Right lobe of liver (tissue), 6 donors: ENCODE measurements around the gene ALDH1B1. TPM values are rescaled to one million over a fixed set of nuclear protein-coding genes. Genes with fewer than 3 reads are reported as not detected.

Source experiments
- ATAC-seq, 4 donors: fragments of 200-7000 bp; cut with Tn5 transposase; one replicate each; pipeline ENCODE4 v1.9.1; 2020; ENCODE audit warnings: mild to moderate bottlenecking in 4 of 4, moderate library complexity in 4 of 4
- DNase-seq, 3 donors: peaks; one replicate each; pipeline ENCODE4 v3.0.0-alpha.2; 2020
- H3K27ac ChIP-seq, 3 donors: fragments of 200-600 bp; one replicate each; pipeline ENCODE4 v1.8.0; 2022
- H3K27me3 ChIP-seq, 2 donors: fragments of 200-600 bp; one replicate each; pipeline ENCODE4 v1.8.0; 2022
- H3K36me3 ChIP-seq, 4 donors: fragments of 200-600 bp; sonication (generic) in 1 of 4; one replicate each; pipeline versions ENCODE4 v1.5.1 to v1.8.0; 2017 to 2022; ENCODE audit warnings: control low read depth in 1 of 4
- H3K4me1 ChIP-seq, 4 donors: fragments of 200-600 bp; sonication (generic) in 1 of 4; one replicate each; pipeline versions ENCODE4 v1.5.1 to v1.8.0; 2017 to 2022; ENCODE audit warnings: control low read depth in 1 of 4
- H3K4me3 ChIP-seq, 3 donors: fragments of 200-600 bp; one replicate each; pipeline ENCODE4 v1.8.0; 2022
- H3K9me3 ChIP-seq, 4 donors: fragments of 200-600 bp; sonication (generic) in 1 of 4; one replicate each; pipeline versions ENCODE4 v1.5.1 to v1.8.0; 2017 to 2022; ENCODE audit warnings: control low read depth in 1 of 4
- CTCF ChIP-seq, 4 donors: fragments of 200-600 bp in 3 of 4; fragments of 450-650 bp in 1 of 4; IDR thresholded peaks; one replicate each; pipeline versions ENCODE4 v1.5.1 to v1.8.0; 2016 to 2022; ENCODE audit warnings: antibody characterized with exemption in 4 of 4, mild to moderate bottlenecking in 2 of 4
- POLR2A ChIP-seq: fragments of 450-650 bp; IDR thresholded peaks from one replicate; pipeline ENCODE4 v1.6.1; 2017; ENCODE audit warnings: antibody characterized with exemption, mild to moderate bottlenecking
- whole genome bisulfite sequencing: methylation state at CpG from one replicate; pipeline ENCODE4 v1.1.6; 2018; ENCODE audit warnings: low coverage, low lambda C conversion rate; ENCODE audit not compliant: insufficient coverage; ENCODE audit errors: missing lambda C conversion rate; 5-methylcytosine and 5-hydroxymethylcytosine counted together
- intact Hi-C, 2 donors: fragments of 100-400 bp; cut with DNase I; formaldehyde crosslinking; loops; one replicate each; pipeline versions ENCODE4 v1.11.2 to v1.14.1; 2022
- total RNA-seq, 6 experiments: library from RNA; depleted of rRNA in 2 of 6; stranded (reverse); fragments of >200 nt in 2 of 6; fragmentation: NEBNext Ultra II Directional in 3 of 6; extraction: Animal tissue kit (Norgen Biotek cat#: 25700) in 3 of 6; gene quantifications; one replicate each; pipeline versions ENCODE4 v1.1.0 to v1.2.4, GENCODE V29; 2016 to 2023
- donor health status: DM: no; HTN: yes; CAD: no.
- donor health status: DM: no; HTN: no; CAD: no.
- donor health status: DM: no; HTN: no; CAD: no.
- donor health status: DM: no; HTN: yes; CAD: no.
- donor health status: DM: no; HTN: yes; CAD: no.

ALDH1B1 gene
- total RNA-seq, 6 experiments from 2014 or later = 61.6 to 179 (median 81.8) TPM

- peak overlapping the region in 1 of 3 donors; percentile 17 for H3K27ac ChIP-seq
- WGBS = 51% methylated on average over 4 of the region's 8 CpGs
- H3K9me3 ChIP-seq = no peaks in the 10 kb centered on the region
- intact Hi-C loops = no loop called here
- no peaks in the 10 kb centered on the region for H3K27me3 ChIP-seq
- TF ChIP-seq POLR2A = no peak
- TF ChIP-seq CTCF (IDR thresholded peaks at IDR 0.05) = no peak
- no peak overlapping the region for H3K4me3 ChIP-seq
- H3K4me1 ChIP-seq = peaks cover 0 to 6% (median 2%) of the 10 kb centered on the region in 4 donors
- H3K36me3 ChIP-seq = no peaks in the 10 kb centered on the region
- peak in 2 of 4 donors; percentile 9 to 25 for ATAC-seq
- DNase-seq = no peak
Measured at GRCh38 chr9:38442473-38443096, 50.1 kb downstream of the ALDH1B1 start.

- no peak for TF ChIP-seq POLR2A
- TF ChIP-seq CTCF (IDR thresholded peaks at IDR 0.05) = no peak
Measured at GRCh38 chr9:38443181-38443580, 50.7 kb downstream of the ALDH1B1 start.

GRCh38 chr9:38443597-38443996 is 51.1 kb downstream of the ALDH1B1 start:
- TF ChIP-seq POLR2A (no peak), CTCF (IDR thresholded peaks at IDR 0.05) (no peak)
- Histone ChIP-seq H3K9me3 (peaks cover 0 to 3% (median 0%) of the 10 kb centered on the region in 4 donors), H3K4me3 (no peak overlapping the region), H3K4me1 (no peaks in the 10 kb centered on the region), H3K36me3 (no peaks in the 10 kb centered on the region), H3K27ac (no peak overlapping the region), H3K27me3 (no peaks in the 10 kb centered on the region)
- ATAC-seq (peak in 1 of 4 donors; percentile 6), DNase-seq (no peak)
- 58% methylated on average over 2 of the region's 2 CpGs for WGBS
- intact Hi-C loops = no loop called here

More at GRCh38 chr9:38443181-38443580, 50.7 kb downstream of the ALDH1B1 start:
- 33% methylated on average over 7 of the region's 7 CpGs for WGBS
- H3K9me3 ChIP-seq = peaks cover 0 to 1% (median 0%) of the 10 kb centered on the region in 4 donors
- no peaks in the 10 kb centered on the region for H3K36me3 ChIP-seq
- no peak overlapping the region for H3K4me3 ChIP-seq
- intact Hi-C loops = no loop called here
- no peak overlapping the region for H3K27ac ChIP-seq
- peaks cover 0 to under 1% (median 0%) of the 10 kb centered on the region in 4 donors for H3K4me1 ChIP-seq
- DNase-seq (peak in 2 of 3 donors; percentile 59 to 60), ATAC-seq (peak; percentile 69 to 96 (median 81))
- H3K27me3 ChIP-seq = no peaks in the 10 kb centered on the region

GRCh38 chr9:38445154-38446043 is 52.9 kb downstream of the ALDH1B1 start:
- no peaks in the 10 kb centered on the region for H3K4me1 ChIP-seq
- peaks cover 0 to 3% (median 0%) of the 10 kb centered on the region in 4 donors for H3K9me3 ChIP-seq
- ATAC-seq (no peak), DNase-seq (no peak)
- no peak overlapping the region for H3K4me3 ChIP-seq
- intact Hi-C loops = no loop called here
- 58% methylated on average over 8 of the region's 11 CpGs for whole genome bisulfite sequencing
- TF ChIP-seq POLR2A (no peak), CTCF (IDR thresholded peaks at IDR 0.05) (no peak)
- H3K36me3 ChIP-seq = no peaks in the 10 kb centered on the region
- H3K27me3 ChIP-seq = no peaks in the 10 kb centered on the region
- no peak overlapping the region for H3K27ac ChIP-seq
